GM18858 (cell line): Measurements from ENCODE around the gene SLC35F3.
"Not testable (repeated sequence)": the region's sequence is repeated elsewhere in the genome, so short reads cannot be mapped to it uniquely, and the experiment has no call there.

ENCODE experiments used
- ATAC-seq: cut with Tn5 transposase; IDR thresholded peaks from one replicate; pipeline ENCODE4 v1.9.1; 2021; ENCODE audit not compliant: unreplicated experiment

Gene SLC35F3

DNA sequence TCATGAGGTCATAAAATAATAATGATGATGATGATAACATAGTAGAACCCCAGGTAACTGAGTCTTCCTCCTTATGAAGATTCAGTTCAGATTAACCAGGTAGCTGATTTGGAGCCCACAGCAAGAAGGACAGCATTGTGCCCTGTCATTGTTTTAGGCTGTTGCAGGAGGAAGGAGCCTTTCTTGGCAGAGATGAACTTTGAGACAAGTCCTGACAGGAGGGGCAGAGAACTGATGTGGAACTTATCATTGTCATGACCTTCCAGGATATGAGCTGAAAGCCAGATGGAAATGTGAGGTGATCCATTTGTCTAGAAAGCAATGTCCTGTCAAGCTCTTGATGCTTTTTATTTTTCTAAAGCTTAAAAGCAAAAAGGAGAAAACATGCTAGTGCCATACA is 336.2 kb downstream of the SLC35F3 start:
- no peak for ATAC-seq

- ATAC-seq: no peak
These were observed 337.5 kb downstream of the SLC35F3 start for GRCh38 chr1:234241941-234242490.

- no peak for ATAC-seq
These were observed 339.2 kb downstream of the SLC35F3 start for GRCh38 chr1:234243521-234244260.

- ATAC-seq: peak; percentile 30
These were observed 340.0 kb downstream of the SLC35F3 start for GRCh38 chr1:234244482-234244881.

GRCh38 chr1:234246638-234247116 is 342.2 kb downstream of the SLC35F3 start:
- peak; percentile 88 for ATAC-seq

GRCh38 chr1:234247746-234248145 is 343.3 kb downstream of the SLC35F3 start:
- not testable (repeated sequence) for ATAC-seq

DNA sequence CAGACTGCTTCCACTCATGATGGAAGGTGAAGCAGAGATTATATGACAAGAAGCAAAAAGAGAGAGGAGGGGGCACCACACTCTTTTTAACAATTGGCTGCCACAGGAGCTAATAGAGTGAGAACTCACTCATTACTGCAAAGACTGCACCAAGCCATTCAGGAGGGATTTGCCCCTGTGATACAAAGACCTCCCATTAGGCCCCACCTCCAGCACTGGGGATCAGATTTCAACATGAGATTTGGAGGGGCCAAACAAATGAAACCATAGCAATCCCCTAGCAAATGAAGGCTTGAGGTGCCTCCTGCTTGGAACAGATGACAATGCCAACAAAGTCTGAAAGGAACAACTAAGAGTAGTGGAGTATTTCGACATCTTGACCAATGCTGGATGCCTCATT is 346.3 kb downstream of the SLC35F3 start:
- ATAC-seq: no peak

GRCh38 chr1:234253732-234254131 is 349.3 kb downstream of the SLC35F3 start:
- no peak for ATAC-seq

DNA sequence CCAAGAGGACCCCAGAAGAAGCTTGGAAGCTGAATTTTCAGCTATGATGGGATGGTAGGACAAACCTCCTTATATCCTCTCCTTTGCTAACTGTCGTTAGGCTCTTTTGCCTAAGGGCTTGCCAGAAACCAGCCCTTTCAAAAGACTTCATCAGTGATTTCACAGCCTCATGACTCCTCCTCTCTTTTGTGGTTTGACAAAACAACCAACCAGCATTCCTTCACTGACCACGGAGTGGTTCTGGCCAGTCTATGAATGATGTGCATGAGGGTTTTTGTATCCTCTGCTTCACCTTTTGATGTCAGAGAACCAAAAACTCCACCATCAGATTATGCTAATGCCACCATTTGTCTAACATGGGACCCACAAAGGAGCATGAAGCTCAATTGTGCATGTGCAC is 351.9 kb downstream of the SLC35F3 start:
- no peak for ATAC-seq

DNA sequence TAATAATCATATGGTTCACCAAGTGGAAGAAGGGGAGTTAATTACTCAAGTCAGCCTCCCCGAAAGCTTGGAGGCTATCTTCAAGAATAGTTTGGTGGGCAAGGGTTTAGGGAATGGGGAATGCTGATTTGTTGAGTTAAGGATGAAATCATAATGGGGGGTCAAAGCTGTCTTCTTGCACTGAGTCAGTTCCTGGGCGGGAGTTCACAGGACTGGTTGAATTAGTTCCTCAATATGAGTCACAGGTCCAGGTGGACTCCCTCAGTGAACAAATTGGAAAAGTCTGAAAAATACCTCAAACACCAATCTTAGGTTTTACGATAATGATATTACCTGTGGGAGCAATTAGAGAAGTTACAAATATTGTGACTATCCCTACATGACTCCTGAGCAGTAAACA is 353.6 kb downstream of the SLC35F3 start:
- no peak for ATAC-seq

- ATAC-seq: no peak
These were observed 356.1 kb downstream of the SLC35F3 start for GRCh38 chr1:234260578-234260977.

DNA sequence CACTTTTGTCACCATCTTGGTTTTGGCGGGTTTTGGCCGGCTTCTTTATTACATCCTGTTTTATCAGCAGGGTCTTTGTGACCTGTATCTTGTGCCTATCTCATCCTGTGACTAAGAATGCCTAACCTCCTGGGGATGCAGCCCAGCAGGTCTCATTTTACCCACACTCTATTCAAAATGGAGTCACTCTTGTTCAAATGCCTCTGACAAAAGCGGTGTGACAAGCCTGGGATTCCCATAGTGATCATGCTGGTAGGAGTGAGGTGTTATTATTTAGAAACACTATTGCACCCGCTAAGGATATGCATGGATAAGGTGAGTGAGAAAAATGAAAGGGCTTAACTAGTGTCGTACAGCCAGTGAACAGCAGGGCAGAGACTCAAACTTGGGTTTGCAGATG is 357.1 kb downstream of the SLC35F3 start:
- ATAC-seq: no peak

GRCh38 chr1:234262007-234262753 is 357.7 kb downstream of the SLC35F3 start:
- ATAC-seq: no peak

GRCh38 chr1:234262754-234263105 is 358.3 kb downstream of the SLC35F3 start:
- ATAC-seq: no peak

- ATAC-seq: no peak
These were observed 360.4 kb downstream of the SLC35F3 start for GRCh38 chr1:234264832-234265231.

DNA sequence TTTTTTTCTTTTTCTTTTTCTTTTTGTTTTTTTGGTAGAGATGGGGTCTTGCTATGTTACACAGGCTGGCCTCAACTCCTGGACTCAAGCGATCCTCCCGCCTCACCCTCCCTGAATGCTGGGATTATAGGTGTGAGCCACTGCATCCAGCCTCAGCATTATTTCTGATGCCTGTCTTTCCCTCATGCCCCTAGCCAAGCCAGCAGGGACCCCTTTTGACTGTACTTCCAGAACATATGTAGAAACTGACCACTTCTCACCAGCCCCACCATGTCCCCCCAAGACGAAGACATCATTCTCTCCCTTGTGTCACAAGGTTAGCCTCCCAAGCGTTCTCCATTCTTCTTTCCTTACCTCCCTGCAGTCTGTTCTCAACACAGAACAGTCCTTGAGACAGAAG is 360.8 kb downstream of the SLC35F3 start:
- no peak for ATAC-seq

GRCh38 chr1:234265861-234266260 is 361.4 kb downstream of the SLC35F3 start:
- ATAC-seq: no peak

GRCh38 chr1:234270093-234270492 is 365.6 kb downstream of the SLC35F3 start:
- no peak for ATAC-seq

GRCh38 chr1:234270581-234271242 is 366.2 kb downstream of the SLC35F3 start:
- no peak for ATAC-seq

DNA sequence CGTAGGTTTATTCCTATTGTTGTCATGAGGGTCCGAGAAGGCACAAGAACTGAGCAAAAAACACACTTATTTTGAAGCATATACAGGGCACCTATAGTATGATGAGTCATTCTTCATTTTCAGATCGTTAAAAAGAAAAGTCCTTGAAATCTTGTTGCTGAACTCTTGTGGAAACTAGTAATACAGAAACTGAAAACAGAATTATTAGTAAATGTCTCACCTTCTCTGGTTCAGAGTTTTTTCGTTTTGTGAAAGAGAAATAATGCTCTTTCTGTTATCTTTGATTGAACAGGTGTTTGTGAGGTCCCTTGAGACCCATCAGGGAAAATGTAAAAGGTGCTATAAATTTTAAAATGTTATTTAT is 366.7 kb downstream of the SLC35F3 start:
- ATAC-seq: peak; percentile 98

GRCh38 chr1:234272656-234273312 is 368.3 kb downstream of the SLC35F3 start:
- no peak for ATAC-seq
